ENCODE data around the gene GLRA2. TPM values are rescaled to one million over a fixed set of nuclear protein-coding genes. Genes with fewer than 3 reads are reported as not detected.

GLRA2 gene
- polyA plus RNA-seq, 3 donors from 2014 or later = not detected

DNA sequence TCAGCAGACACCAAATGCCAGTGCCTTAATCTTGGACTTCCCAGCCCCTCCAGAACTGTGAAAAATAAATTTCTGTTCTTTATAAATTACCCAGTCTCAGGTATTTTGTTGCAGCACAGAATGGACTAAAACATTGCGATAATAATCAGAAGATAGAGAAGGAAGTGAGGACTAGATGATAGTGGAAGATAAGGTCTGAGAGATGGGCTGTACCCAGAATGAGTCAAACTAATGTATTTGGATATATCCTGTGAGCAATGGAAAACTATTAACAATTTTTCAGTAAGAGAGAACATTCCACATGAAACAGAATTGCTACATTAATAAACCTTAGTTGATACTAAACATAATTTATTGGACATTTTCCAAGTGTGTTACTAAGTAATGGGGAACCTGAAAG lies 250.2 kb downstream of the GLRA2 start:
- H3K4me3 Mint-ChIP-seq = no peak overlapping the region
- no peaks in the 10 kb centered on the region for H3K4me1 Mint-ChIP-seq
- no peaks in the 10 kb centered on the region for H3K9me3 Mint-ChIP-seq
- DNase-seq = no peak
- H3K27ac Mint-ChIP-seq = no peak overlapping the region
- peaks cover 0 to 4% (median 3%) of the 10 kb centered on the region in 3 donors for H3K27me3 Mint-ChIP-seq (ENCODE audit: low read depth in 3 of 3)
- no peaks in the 10 kb centered on the region for H3K36me3 Mint-ChIP-seq
